Putamen (tissue), 1 donor: Measurements from ENCODE around the gene CELSR3.

Source experiments
- DNase-seq: peaks from one replicate; pipeline ENCODE4 v3.0.0-alpha.2; 2016; ENCODE audit warnings: low spot score

CELSR3 gene

DNA sequence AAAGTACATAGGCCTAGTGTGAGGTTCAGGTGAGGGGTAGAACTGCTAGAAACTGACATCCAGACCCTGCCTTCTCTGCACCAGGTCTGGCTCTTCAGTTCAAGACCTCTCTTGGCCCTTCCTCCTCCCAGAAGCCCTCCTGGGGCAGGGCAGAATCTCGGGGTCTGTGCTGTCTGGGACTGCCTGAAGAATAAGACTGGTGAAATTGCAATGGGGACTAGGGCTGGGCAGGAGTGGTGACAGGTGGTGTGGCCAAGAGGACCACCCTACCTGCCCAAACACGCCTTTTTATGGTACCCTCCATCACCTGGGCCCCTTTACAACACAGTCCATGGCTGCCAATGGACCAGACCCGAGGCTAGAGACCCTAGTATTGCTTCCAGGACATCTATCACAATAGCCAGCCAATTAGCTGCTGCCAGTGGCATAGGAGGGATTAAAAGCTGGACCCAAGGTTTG is 24.6 kb upstream of the CELSR3 start:
- no peak for DNase-seq

DNA sequence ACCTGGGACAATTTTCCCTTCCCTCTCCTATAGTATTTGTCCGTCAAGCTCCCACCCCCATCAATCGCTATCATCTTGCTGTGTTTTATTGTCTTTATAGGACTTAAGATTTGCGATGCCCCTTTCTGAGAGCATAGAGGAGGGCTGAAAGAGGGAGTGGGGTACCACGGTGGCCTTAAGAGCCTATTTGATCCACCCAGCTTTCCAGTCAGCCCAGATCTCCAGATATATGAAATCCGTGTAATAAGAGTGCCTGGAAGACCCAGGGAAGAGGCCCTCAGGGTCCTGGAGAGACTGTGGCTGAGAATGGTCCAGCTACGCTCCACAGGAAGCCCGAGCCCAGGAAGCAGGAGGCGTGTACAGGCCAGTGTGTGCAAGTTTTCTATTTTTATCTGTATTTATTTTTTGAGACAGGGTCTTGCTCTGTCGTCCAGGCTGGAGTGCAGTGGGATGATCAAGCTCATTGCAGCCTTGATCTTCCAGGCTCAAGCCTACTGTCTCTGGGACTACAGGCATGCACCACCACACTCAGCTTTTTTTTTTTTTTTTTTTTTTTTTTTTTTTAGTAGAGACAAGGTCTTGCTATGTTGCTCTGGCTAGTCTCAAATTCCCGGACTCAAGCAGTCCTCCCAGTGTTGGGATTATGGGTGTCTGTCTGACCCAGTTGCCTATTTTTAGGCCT is 24.0 kb upstream of the CELSR3 start:
- no peak for DNase-seq

DNA sequence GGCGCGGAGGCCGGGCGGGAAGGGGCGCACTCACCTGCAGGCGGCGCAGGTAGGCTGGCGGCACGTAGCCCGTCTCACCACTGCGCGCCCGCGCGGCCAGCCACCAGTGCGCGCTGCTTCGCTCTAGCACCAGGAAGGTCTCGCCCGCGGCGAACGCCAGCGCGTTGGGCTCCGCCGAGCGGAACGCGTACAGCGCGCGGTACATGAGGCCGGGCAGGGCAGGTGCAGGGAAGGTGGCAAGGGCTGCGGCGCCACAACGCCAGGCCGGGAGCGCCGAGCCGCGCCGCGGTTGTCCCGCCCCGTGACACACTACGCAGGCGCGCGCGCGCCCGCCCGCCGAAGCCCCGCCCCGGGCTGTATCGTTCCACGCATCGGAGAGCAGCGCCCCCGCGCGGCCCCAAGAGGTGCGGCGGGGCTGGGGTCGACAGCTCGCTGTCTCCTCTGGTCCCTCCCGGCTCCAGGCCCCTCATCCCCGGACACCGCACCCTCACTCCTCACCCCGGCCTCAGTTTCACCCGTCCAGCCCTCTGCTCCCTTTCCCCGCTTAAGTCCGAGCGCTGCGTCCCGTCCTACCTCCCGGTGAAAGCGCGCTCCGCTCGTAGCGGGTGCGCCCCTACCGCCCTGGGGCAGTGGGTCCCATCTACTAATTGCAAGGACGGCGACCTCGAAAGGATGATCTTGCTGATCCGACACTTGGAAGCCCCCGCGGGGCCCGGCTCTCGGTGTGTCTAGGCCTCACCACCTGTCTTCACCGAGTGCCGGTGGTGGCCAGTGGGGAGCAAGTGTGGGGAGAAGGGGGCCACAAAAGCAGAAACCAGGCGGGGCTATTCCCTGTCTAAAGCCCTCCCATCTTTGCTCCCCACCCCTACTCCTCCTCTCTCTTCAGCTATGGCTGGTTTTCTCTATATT is 23.2 kb upstream of the CELSR3 start, which contains the start of gene NCKIPSD:
TSS of gene NCKIPSD (minus strand) at position 313 of the 909 bp plus-strand sequence. CDS start at position 205, 108 bp downstream.
- DNase-seq = peak; percentile 85

GRCh38 chr3:48685293-48685602 is 22.6 kb upstream of the CELSR3 start:
- no peak for DNase-seq

DNA sequence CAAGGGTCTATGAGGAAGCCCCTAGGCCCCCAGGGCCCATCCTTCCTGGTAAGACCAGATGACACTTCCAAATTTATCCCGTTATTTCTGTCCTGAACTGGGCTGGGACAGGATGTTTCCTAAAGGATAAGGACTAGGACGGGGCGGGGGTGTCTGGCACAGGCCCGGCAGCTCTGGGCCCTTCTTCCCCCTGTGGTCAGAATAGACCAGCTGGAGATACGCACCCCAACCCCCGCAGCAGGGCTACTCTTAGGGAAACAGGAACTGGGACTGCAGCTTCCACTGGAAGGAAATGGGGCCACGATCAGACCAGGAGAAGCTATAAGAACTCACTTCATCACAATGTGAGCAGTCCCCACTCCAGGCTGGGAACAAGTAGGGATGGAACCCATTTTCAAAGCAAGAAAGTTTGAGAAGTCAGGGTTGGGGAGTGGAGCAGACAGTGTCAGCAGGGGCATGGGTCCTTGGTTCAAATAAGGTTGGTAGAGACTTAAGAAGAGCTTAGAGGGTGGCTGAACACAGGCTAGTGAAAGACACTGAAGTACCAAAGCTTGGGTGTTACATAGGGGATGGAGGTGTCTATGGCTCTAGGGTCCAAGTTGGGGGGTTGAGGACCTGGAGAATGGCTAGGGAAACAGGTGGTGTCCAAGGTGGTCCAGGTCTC is 21.9 kb upstream of the CELSR3 start:
- DNase-seq = no peak

DNA sequence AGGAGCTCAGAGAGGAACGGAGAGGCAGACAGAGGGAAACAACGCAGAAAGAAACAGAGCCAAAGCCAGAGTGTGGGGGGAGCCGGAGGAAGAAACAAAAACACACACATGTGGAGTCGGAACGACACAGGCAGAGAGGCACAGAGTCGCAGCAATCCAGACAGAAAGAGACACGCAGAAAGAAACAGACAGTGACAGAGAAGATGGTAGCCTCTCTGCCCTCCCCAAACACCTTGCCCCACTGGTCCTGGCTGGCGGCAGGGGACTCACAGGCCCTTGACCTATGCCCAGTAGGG is 21.3 kb upstream of the CELSR3 start:
- DNase-seq = no peak

DNA sequence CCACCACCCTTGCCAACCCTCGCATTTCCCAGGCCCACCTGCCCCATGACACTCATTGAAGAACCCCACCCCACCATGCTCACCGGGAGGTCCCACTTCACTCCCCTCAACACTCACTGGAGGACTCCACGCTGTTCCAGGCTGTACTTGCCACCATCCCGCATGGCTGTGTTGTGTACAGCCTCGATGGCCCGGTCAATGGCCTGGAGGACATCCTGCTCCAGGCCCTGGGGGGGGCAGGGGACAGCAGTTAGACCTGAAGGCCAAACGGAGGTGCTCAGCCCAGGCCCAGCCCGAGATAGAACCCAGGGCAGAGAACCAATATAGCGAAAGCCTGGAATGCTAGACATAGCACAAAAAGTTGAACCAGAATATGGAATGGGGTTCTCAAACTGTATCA is 20.1 kb upstream of the CELSR3 start:
- DNase-seq = no peak

GRCh38 chr3:48681974-48682610 is 19.4 kb upstream of the CELSR3 start:
- DNase-seq = no peak

DNA sequence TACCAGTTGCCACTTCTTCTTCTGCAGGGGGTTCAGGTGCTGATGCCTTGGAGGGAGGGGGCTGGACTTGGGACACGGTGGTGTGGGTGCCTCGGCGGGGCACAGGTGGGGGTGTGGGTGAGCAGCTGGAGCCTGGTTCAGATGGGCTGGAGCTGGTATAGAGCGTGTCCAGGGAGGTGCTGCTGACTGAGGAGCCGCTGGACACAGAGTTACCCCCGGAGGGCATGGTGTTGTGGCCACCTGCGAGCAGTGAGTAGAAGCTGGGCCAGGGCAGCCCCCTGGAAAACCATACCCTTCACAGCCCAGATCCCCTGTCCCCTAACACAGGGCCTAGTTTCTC is 18.8 kb upstream of the CELSR3 start:
- DNase-seq = no peak

- no peak for DNase-seq
These were observed 18.3 kb upstream of the CELSR3 start for GRCh38 chr3:48680811-48681540.

DNA sequence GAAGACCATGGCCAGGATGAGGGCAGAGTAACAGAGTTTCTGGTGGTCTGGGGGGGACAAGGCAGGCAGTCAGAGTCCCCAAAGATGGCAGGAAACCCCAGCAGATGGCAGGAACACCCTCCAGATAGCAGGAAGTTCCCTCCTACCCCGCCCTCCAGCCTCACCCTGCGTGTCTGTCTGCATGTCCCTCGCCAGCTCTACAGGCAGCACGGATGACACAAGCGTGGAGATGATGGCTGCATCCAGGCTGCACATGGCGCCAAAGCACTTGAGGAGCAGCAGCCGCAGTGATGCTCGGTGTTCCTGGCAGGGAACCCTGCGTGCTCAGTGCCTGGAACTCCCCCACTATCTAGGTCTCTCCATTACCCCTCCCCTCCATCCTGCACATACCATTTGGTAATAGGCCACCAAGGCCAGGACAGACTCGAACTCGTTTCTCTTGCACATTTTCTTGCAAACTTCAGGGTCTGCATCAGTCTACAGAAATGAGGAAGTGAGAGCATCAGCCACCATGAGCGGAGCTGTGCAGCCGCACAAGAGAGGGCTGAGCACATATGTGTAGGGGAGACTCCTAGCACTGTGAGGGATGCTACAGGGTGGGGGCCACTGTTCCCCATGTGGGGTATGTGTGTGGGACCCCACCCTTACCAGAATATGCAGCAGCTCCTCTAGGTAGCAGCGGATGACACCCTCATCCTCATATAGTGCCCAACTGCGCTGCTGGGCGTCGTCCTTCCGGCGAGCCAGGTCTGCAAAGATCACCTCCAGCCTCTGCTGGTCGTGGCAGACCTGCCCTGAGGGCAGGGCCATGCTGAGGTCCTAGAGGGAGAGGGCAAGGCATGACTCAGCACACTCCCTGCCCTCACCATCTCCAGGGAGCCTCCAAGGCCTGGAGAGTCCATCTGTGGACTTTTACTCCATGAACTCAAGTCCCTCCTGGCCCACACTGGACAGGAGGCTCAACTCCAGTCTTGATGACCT is 17.0 kb upstream of the CELSR3 start:
- DNase-seq = no peak

- DNase-seq = no peak
These were observed 16.1 kb upstream of the CELSR3 start for GRCh38 chr3:48678566-48679380.

DNA sequence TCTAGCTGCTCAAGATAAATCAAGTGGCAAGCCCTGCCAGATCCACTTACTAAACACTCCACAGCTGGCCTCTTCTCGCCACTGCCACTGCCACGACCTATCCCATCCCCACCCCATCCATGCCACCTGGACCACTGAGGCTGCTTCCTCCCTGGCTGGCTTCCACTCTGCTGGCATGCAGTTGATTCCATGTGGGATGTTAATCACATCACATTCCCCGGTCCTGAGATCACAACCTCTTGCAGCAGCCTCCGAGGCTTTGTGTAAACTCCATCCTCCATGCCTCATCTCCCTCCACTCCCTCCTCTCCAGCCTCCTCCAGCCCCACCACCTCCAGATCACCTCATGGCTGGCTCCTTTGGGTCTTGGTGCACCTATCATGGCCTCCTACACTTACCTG is 15.4 kb upstream of the CELSR3 start:
- no peak for DNase-seq

- DNase-seq = no peak
These were observed 11.8 kb upstream of the CELSR3 start for GRCh38 chr3:48674505-48674904.

DNA sequence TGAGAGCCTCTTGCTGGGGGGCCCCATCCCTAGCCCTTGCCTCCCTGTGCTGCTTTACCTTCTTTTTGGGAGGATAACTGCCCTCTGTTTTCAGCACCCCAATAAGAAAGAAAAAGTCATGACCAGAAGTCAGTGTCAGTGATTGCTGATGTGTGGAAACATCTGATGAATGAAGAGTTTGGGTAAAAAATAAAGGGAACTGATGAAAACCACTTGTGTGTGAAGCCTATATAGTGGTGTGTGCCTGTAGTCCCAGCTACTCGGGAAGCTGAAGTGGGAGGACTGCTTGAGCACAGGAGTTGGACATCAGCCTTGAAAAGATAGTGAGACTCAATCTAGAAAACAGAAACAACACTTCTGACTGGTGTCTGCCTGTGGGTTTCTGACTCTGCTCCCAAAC is 9.8 kb upstream of the CELSR3 start:
- DNase-seq = no peak

DNA sequence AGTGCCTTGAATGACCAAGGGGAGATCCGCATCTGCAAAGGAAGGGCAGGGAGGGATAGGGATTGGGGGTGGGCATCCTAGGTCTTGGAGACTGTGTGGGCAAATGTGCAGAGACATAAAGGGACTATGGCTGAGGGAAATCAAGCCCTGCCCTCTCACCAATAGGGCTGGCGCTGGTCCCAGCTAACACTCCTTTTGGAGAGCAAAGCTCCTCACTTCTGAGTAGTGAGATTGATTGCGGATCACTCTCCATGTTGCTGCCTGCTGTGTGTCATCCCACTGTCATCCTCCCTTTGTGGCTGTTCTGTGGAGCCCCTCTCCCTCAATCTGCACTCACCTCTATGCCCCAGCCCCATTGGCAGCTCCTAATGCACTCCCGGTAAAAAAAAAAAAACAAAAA is 2.2 kb upstream of the CELSR3 start:
- DNase-seq = no peak

DNA sequence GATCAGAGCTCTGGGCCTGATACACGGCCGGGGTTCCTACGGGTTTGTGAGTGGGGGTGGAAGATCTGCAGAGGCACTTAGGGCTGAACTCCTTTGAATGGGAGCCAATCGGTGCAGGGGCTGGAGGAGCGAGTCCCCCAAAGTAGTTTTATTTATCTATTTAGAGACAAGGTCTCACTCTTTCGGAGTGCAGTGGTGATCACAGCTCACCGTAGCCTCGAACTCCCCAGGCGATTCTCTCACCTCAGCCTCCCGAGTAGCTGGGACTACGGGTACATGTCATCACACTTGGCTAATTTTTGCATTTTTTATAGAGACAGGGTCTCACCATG is 1.6 kb upstream of the CELSR3 start:
- DNase-seq = no peak

DNA sequence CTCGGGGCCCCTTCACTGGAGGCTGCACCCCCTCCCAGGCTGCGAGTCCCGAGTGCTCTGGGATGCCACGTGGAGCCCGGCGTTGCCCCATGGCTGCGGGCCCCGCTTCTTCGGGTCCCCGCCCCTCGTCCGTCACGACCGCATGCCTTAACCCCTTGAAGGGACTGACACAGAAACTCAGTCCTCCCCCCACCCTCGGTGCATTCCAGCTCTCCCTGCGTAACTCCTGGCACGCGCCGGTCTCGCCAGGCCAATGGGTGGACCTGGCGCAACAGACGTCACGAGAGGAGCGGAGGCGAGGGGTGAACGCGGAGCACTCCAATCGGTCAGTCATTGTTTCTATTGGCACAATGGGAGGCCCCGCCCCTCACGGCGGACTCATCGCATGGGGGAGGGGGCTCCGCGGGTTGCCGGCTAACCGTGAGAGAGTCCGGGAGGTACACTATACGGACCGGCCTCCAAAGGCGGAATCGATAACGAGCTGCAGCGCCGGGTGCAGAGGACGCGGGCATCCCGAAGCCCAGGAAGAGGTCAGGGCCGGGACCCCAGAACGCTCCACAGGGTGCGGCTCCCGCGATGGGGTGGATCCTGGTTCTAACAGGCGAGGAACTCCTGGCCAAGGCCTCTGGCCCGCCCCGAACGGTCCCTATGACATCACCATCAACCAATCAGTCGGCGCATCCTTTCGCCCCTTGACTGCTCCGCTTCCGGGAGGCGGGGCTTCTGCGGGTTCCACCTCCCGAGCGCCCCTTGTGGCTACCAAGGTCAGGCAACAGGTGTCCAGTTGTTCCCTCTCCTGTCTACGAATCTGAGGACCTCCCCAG is 1.0 kb upstream of the CELSR3 start:
- DNase-seq = peak; percentile 96

GRCh38 chr3:48662145-48662752 is 437 bp downstream of the CELSR3 start:
- DNase-seq = no peak
